ENCODE results near the gene ISY1. TPM values are rescaled to one million over a fixed set of nuclear protein-coding genes. Genes with fewer than 3 reads are reported as not detected.

Gene ISY1
- total RNA-seq, 1 experiment from 2014 or later, result 43.6 TPM

DNA sequence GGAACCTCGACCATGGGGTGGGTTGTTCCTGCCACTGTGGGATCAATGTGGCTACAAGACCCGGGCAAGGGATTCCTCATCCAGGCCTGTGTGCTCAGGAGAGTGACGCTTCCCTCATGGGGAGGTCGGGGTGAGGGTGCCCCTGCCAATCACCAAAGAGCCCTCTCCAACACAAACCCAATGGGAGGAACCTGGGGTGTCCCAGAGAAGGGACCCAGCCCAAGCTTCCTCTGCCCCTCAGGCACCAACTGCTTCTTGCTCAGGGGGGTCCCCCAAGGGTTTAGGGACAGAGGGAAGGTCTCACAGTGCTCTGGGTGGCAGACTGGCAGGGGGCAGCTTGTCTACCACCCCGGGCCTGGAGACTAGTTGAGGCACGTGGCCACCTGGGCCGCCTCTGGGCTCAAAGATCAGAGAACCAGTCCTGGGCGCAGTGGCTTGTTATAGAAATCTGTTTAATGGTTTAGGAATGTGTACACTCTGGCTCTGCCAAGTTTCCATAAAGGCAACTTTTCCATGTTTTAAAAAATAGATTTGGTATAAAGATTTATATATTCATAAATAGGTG lies 73.6 kb downstream of the ISY1 start:
- no peak overlapping the region for H2AFZ ChIP-seq (ENCODE audit: low read depth, low read length, poor library complexity, severe bottlenecking)
- DNase-seq (ENCODE audit: low read depth, low spot score) (no peak), ATAC-seq (no peak)
- intact Hi-C loops (cut with micrococcal nuclease), result no loop called here
- H3K27me3 ChIP-seq (ENCODE audit: insufficient read depth, low read length), result no peaks in the 10 kb centered on the region
- H3K9ac ChIP-seq (ENCODE audit: low read length), result no peak overlapping the region
- ChIA-PET RAD21 (ENCODE audit: low non-redundant PET in 1 of 2, low total read pairs in 2 of 2, uncharacterized antibody in 2 of 2, unreplicated experiment in 2 of 2) (no interaction called here), POLR2A (no interaction called here), CTCF (no interaction called here)
- H3K4me2 ChIP-seq (ENCODE audit: low read length), result no peak overlapping the region
- no peaks in the 10 kb centered on the region for H4K20me1 ChIP-seq (ENCODE audit: insufficient read depth)
- no peaks in the 10 kb centered on the region for H3K9me2 ChIP-seq (ENCODE audit: insufficient read depth)
- H3K79me2 ChIP-seq (ENCODE audit: insufficient read depth, low read length), result no peaks in the 10 kb centered on the region
- H3K27ac ChIP-seq (ENCODE audit: low read depth, low read length), result no peak overlapping the region
- H3K36me3 ChIP-seq (ENCODE audit: control insufficient read depth in 1 of 2, insufficient read depth in 2 of 2, low read length in 2 of 2), result peaks cover 0 to 3% of the 10 kb centered on the region in 2 experiments; a peak in 2 of 4 replicates
- no TSS peak for BruUV-seq (replicated peaks)
- H3K9me3 ChIP-seq (ENCODE audit: control insufficient read depth in 1 of 2, insufficient read depth in 1 of 2, low read depth in 1 of 2, low read length in 2 of 2), result no peaks in the 10 kb centered on the region
- no peak overlapping the region for H3K4me3 ChIP-seq (replicated peaks in 1 of 2; ENCODE audit: low read depth in 1 of 2, low read length in 2 of 2)
- TF ChIP-seq EZH2phosphoT487 (IDR thresholded peaks at IDR 0.05; ENCODE audit: borderline replicate concordance), result no peak
- TF ChIP-seq, protein P1, sequence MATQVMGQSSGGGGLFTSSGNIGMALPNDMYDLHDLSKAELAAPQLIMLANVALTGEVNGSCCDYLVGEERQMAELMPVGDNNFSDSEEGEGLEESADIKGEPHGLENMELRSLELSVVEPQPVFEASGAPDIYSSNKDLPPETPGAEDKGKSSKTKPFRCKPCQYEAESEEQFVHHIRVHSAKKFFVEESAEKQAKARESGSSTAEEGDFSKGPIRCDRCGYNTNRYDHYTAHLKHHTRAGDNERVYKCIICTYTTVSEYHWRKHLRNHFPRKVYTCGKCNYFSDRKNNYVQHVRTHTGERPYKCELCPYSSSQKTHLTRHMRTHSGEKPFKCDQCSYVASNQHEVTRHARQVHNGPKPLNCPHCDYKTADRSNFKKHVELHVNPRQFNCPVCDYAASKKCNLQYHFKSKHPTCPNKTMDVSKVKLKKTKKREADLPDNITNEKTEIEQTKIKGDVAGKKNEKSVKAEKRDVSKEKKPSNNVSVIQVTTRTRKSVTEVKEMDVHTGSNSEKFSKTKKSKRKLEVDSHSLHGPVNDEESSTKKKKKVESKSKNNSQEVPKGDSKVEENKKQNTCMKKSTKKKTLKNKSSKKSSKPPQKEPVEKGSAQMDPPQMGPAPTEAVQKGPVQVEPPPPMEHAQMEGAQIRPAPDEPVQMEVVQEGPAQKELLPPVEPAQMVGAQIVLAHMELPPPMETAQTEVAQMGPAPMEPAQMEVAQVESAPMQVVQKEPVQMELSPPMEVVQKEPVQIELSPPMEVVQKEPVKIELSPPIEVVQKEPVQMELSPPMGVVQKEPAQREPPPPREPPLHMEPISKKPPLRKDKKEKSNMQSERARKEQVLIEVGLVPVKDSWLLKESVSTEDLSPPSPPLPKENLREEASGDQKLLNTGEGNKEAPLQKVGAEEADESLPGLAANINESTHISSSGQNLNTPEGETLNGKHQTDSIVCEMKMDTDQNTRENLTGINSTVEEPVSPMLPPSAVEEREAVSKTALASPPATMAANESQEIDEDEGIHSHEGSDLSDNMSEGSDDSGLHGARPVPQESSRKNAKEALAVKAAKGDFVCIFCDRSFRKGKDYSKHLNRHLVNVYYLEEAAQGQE (IDR thresholded peaks at IDR 0.05; ENCODE audit: low read depth), result no peak
- TF ChIP-seq, protein P2, sequence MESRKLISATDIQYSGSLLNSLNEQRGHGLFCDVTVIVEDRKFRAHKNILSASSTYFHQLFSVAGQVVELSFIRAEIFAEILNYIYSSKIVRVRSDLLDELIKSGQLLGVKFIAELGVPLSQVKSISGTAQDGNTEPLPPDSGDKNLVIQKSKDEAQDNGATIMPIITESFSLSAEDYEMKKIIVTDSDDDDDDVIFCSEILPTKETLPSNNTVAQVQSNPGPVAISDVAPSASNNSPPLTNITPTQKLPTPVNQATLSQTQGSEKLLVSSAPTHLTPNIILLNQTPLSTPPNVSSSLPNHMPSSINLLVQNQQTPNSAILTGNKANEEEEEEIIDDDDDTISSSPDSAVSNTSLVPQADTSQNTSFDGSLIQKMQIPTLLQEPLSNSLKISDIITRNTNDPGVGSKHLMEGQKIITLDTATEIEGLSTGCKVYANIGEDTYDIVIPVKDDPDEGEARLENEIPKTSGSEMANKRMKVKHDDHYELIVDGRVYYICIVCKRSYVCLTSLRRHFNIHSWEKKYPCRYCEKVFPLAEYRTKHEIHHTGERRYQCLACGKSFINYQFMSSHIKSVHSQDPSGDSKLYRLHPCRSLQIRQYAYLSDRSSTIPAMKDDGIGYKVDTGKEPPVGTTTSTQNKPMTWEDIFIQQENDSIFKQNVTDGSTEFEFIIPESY (IDR thresholded peaks at IDR 0.05; ENCODE audit: extremely low read depth, insufficient replicate concordance, low read length), result no peak
- no peak for TF ChIP-seq POLR2A (IDR thresholded peaks at IDR 0.05; ENCODE audit: borderline replicate concordance, extremely low read depth, insufficient read depth, insufficient read length)
- TF ChIP-seq, protein P3, sequence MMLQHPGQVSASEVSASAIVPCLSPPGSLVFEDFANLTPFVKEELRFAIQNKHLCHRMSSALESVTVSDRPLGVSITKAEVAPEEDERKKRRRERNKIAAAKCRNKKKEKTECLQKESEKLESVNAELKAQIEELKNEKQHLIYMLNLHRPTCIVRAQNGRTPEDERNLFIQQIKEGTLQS (IDR thresholded peaks at IDR 0.05), result no peak
- no peak for TF ChIP-seq TCF7L2 (IDR thresholded peaks at IDR 0.05; ENCODE audit: borderline replicate concordance, extremely low read depth, insufficient read depth, insufficient read length)
- no peak for TF ChIP-seq SRF (IDR thresholded peaks at IDR 0.05; ENCODE audit: low read depth)
- no peak for TF ChIP-seq SIN3A (IDR thresholded peaks at IDR 0.05; ENCODE audit: low read depth)
- no peak; the same call in 1 of the 2 replicates for TF ChIP-seq POLR2AphosphoS5 (IDR thresholded peaks at IDR 0.05; ENCODE audit: low read depth, low read length)
- TF ChIP-seq YY1 (IDR thresholded peaks at IDR 0.05; ENCODE audit: extremely low read depth, insufficient replicate concordance, low read depth, low read length), result no peak
- TF ChIP-seq, protein P4, sequence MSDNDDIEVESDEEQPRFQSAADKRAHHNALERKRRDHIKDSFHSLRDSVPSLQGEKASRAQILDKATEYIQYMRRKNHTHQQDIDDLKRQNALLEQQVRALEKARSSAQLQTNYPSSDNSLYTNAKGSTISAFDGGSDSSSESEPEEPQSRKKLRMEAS (IDR thresholded peaks at IDR 0.05), result no peak
- no peak for TF ChIP-seq EZH2 (IDR thresholded peaks at IDR 0.05)
- TF ChIP-seq CEBPB (IDR thresholded peaks at IDR 0.05; ENCODE audit: low read depth), result no peak
- no peak for TF ChIP-seq FOSL1 (IDR thresholded peaks at IDR 0.05; ENCODE audit: low read depth)
- no peaks in the 10 kb centered on the region for H3K4me1 ChIP-seq (ENCODE audit: control insufficient read depth in 1 of 2, insufficient read depth in 2 of 2, low read length in 2 of 2)

Measured in HCT116 (cell line).